K562 (cell line): ENCODE measurements around the gene SLC14A1. TPM values are rescaled to one million over a fixed set of nuclear protein-coding genes. Genes with fewer than 3 reads are reported as not detected.

Experiments used
- ATAC-seq: fragments of 200-7000 bp; cut with Tn5 transposase; 3 replicates; pipeline ENCODE4 v1.9.1; 2020; ENCODE audit warnings: moderate library complexity
- BruUV-seq: library from RNA; stranded (reverse); fragments of 400-500 nt; replicated peaks from 2 replicates; lab custom pipeline; 2021; lab: Mats Ljungman, UMichigan
- CTCF ChIA-PET: fragments of 300-600 bp; formaldehyde crosslinking; extraction: SDS; loops from one replicate; lab custom pipeline; 2021; ENCODE audit warnings: low intra/inter-chr PET ratio; lab: Yijun Ruan, JAX
- POLR2A ChIA-PET: fragments of 300-600, 350-650 bp; sonication (Branson Sonifier 250); formaldehyde crosslinking; extraction: SDS; loops from one replicate; lab custom pipeline; 2021; ENCODE audit warnings: antibody characterized with exemption, inconsistent platforms; lab: Yijun Ruan, JAX
- DNase-seq, 4 experiments: peaks; one replicate each; pipeline versions ENCODE4 v3.0.0 to v3.0.0-alpha.2; 2011 to 2018; ENCODE audit warnings: low spot score in 3 of 4, mixed read lengths in 3 of 4; ENCODE audit errors: extremely low read depth in 1 of 4
- FAIRE-seq: peaks from 2 replicates; lab custom pipeline; 2011; peaks lifted over from hg19 to GRCh38; lab: Jason Lieb, UNC
- H2AFZ ChIP-seq: 2 replicates; pipeline ENCODE4 v1.6.0; 2011; ENCODE audit warnings: low read depth, low read length, control low read depth, inconsistent platforms
- H3K27ac ChIP-seq: fragments of 200-600 bp; 3 replicates; pipeline ENCODE4 v1.8.0; 2011; ENCODE audit warnings: low read depth, mild to moderate bottlenecking, control low read depth, inconsistent platforms, low read length, moderate library complexity, mixed read lengths; ENCODE audit errors: extremely low read depth
- H3K27me3 ChIP-seq, 2 experiments: fragments of 300-600 bp in 1 of 2; 2 replicates in 1 of 2; 3 replicates in 1 of 2; pipeline versions ENCODE4 v1.6.0 to v1.8.0; 2011; ENCODE audit warnings: inconsistent platforms in 2 of 2, low read length in 2 of 2, mild to moderate bottlenecking in 1 of 2, mixed read lengths in 1 of 2, moderate library complexity in 1 of 2; ENCODE audit not compliant: control insufficient read depth in 2 of 2, insufficient read depth in 2 of 2
- H3K36me3 ChIP-seq: fragments of 300-600 bp; 3 replicates; pipeline ENCODE4 v1.8.0; 2011; ENCODE audit warnings: mild to moderate bottlenecking, low read length, inconsistent platforms; ENCODE audit not compliant: control insufficient read depth, insufficient read depth
- H3K4me1 ChIP-seq, 2 experiments: fragments of 200-600 bp in 1 of 2; replicated peaks in 1 of 2; 2 replicates in 1 of 2; 3 replicates in 1 of 2; pipeline versions ENCODE4 v1.5.1 to v1.8.0; 2011; ENCODE audit warnings: inconsistent platforms in 2 of 2, low read length in 2 of 2, mild to moderate bottlenecking in 1 of 2, mixed read lengths in 1 of 2, moderate library complexity in 1 of 2; ENCODE audit not compliant: control insufficient read depth in 2 of 2, insufficient read depth in 2 of 2
- H3K4me2 ChIP-seq: 2 replicates; pipeline ENCODE4 v1.6.1; 2011; ENCODE audit warnings: low read length, control low read depth, inconsistent platforms, mixed read lengths; ENCODE audit not compliant: insufficient read depth
- H3K4me3 ChIP-seq: fragments of 200-600 bp; sonication (generic), shearing (Covaris generic); 2 replicates; pipeline ENCODE4 v1.5.1; 2016; ENCODE audit warnings: control low read depth, inconsistent platforms
- H3K79me2 ChIP-seq: fragments of 200-600 bp; 3 replicates; pipeline ENCODE4 v1.8.0; 2011; ENCODE audit warnings: low read length, inconsistent platforms; ENCODE audit not compliant: control insufficient read depth, insufficient read depth
- H3K9ac ChIP-seq, 2 experiments: 2 replicates each; pipeline versions ENCODE4 v1.6.0 to v1.6.1; 2011; ENCODE audit warnings: low read depth in 2 of 2, low read length in 2 of 2, control low read depth in 1 of 2, inconsistent platforms in 1 of 2, mild to moderate bottlenecking in 1 of 2, mixed read lengths in 1 of 2; ENCODE audit not compliant: insufficient read depth in 1 of 2
- H3K9me1 ChIP-seq: one replicate; pipeline ENCODE4 v1.6.0; 2011; ENCODE audit warnings: inconsistent platforms, mild to moderate bottlenecking, low read length, moderate library complexity; ENCODE audit not compliant: control insufficient read depth, insufficient read depth
- H3K9me3 ChIP-seq: replicated peaks from 2 replicates; pipeline ENCODE4 v1.5.1; 2011; ENCODE audit warnings: low read depth, low read length, inconsistent platforms; ENCODE audit not compliant: control insufficient read depth, insufficient read depth
- H4K20me1 ChIP-seq: replicated peaks from 2 replicates; pipeline ENCODE4 v1.6.1; 2011; ENCODE audit warnings: low read length, inconsistent platforms, mixed read lengths; ENCODE audit not compliant: control insufficient read depth, insufficient read depth
- CEBPG ChIP-seq, 3 experiments: fragments of 200-800 bp in 1 of 3; sonication (Bioruptor generic) in 1 of 3; sonication (generic) in 1 of 3; formaldehyde crosslinking in 1 of 3; IDR thresholded peaks in 2 of 3; conservative IDR thresholded peaks in 1 of 3; 2 replicates each; pipeline versions ENCODE4 v1.6.1 to v1.8.0; 2016 to 2022; ENCODE audit warnings: missing compliant biosample characterization in 2 of 3, missing genetic modification characterization in 2 of 3, mild to moderate bottlenecking in 1 of 3, missing genetic modification reagents in 1 of 3
- HIVEP1 ChIP-seq: fragments of 250-450 bp; sonication (Bioruptor Pico); IDR thresholded peaks from 2 replicates; pipeline ENCODE4 v1.4.0; 2020; ENCODE audit warnings: mild to moderate bottlenecking
- HLTF ChIP-seq: fragments of 450-650 bp; IDR thresholded peaks from 2 replicates; pipeline ENCODE4 v1.6.1; 2016
- MAFG ChIP-seq: fragments of 450-650 bp; conservative IDR thresholded peaks from 2 replicates; pipeline ENCODE4 v1.6.1; 2016; ENCODE audit warnings: missing genetic modification characterization, missing compliant biosample characterization
- RBM17 ChIP-seq: fragments of 200-400 bp; formaldehyde crosslinking; IDR thresholded peaks from 2 replicates; pipeline ENCODE4 v1.6.1; 2017; ENCODE audit warnings: low read depth, mild to moderate bottlenecking, low read length, borderline replicate concordance
- ZBTB49 ChIP-seq: sonication (generic); formaldehyde crosslinking; IDR thresholded peaks from 2 replicates; pipeline ENCODE4 v1.8.0; 2022; ENCODE audit warnings: missing genetic modification reagents, mild to moderate bottlenecking, borderline replicate concordance
- ZNF444 ChIP-seq: fragments of 250-450 bp; sonication (Bioruptor Pico); IDR thresholded peaks from 2 replicates; pipeline ENCODE4 v1.4.0; 2020; ENCODE audit warnings: mild to moderate bottlenecking, moderate library complexity
- ZNF778 ChIP-seq: fragments of 450-650 bp; formaldehyde crosslinking; IDR thresholded peaks from 2 replicates; pipeline ENCODE4 v1.4.0; 2020; ENCODE audit warnings: mild to moderate bottlenecking, moderate library complexity
- ZZZ3 ChIP-seq: fragments of 450-650 bp; IDR thresholded peaks from 2 replicates; pipeline ENCODE4 v1.6.1; 2016; ENCODE audit warnings: antibody characterized with exemption, mild to moderate bottlenecking, moderate library complexity
- WGBS: fragments of 100-300 bp; shearing (Covaris generic); methylation state at CpG from one replicate; pipeline ENCODE4 v1.1.6; 2016; ENCODE audit warnings: low coverage, mixed read lengths; ENCODE audit not compliant: insufficient coverage; ENCODE audit errors: missing lambda C conversion rate; 5-methylcytosine and 5-hydroxymethylcytosine counted together
- in situ Hi-C: fragments of 300-500 bp; cut with MboI; formaldehyde crosslinking; loops from 4 replicates; pipeline ENCODE4 v1.15.0; 2018; ENCODE audit warnings: inconsistent platforms, mixed read lengths
- intact Hi-C: fragments of 100-400 bp; cut with micrococcal nuclease; formaldehyde crosslinking; loops from 2 replicates; pipeline ENCODE4 v1.14.2; 2022
- polyA plus RNA-seq, 8 experiments: library from polyadenylated mRNA; depleted of rRNA in 4 of 8; stranded (reverse) in 5 of 8; unstranded in 3 of 8; fragments of >200 nt; fragmentation: Nextera tagmentation in 2 of 8; fragmentation: Illumina TruSeq in 1 of 8; extraction: Ambion mirVana in 2 of 8; extraction: Trizol in 1 of 8; gene quantifications; 2 replicates each; pipeline versions ENCODE4 v1.2.1 to v1.2.3, GENCODE V29; 2011 to 2014; ENCODE audit warnings: inconsistent platforms in 1 of 8, missing spikeins in 1 of 8
- total RNA-seq, 7 experiments: library from RNA; depleted of rRNA in 6 of 7; stranded (reverse); fragments of >200 nt in 6 of 7; fragmentation: Illumina TruSeq in 2 of 7; extraction: Trizol in 2 of 7; gene quantifications; 2 replicates each; pipeline versions ENCODE4 v1.2.1 to v1.2.3, GENCODE V29; 2011 to 2021; ENCODE audit warnings: low replicate concordance in 1 of 7
- TF ChIP-seq, protein P1 (sequence below): fragments of 450-650 bp; IDR thresholded peaks from 2 replicates; pipeline ENCODE4 v1.6.1; 2018; ENCODE audit warnings: mild to moderate bottlenecking, low read depth; ENCODE audit not compliant: partially characterized antibody

Gene SLC14A1
- total and polyA plus RNA-seq, 9 of the 15 experiments (the other 6 are each of a cell fraction or from before 2014, with no cell fraction given): 0.14 to 0.40 (median 0.20) TPM; not detected in 6

DNA sequence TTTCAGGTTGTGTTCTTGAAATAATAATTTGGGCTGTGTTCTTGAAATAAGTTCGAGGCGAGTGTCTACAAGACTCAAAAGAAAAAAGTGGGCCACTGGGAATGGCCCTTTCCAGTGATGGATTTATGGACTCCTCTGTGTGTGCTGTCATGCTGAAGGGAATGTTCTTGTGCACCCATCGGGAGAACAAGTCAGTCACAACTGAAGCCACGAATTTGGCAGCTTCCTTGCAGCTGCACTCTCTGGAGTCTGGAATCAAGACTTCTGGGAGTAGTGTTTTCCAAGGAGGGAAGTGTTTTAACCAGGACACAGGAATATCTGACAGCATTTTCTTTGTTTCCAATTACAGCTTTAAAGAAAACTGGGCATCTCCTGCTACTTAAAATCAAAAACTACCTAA lies 620 bp downstream of the SLC14A1 start (continued):
- no peak for TF ChIP-seq ZNF444 (CRISPR knock-in tag)

GRCh38 chr18:45725336-45725735 lies 1.4 kb downstream of the SLC14A1 start:
- BruUV-seq: no TSS peak
- Histone ChIP-seq H2AFZ (no peak overlapping the region), H3K27ac (no peak overlapping the region), H3K4me2 (no peak overlapping the region), H3K79me2 (no peaks in the 10 kb centered on the region), H4K20me1 (no peaks in the 10 kb centered on the region), H3K36me3 (no peaks in the 10 kb centered on the region), H3K4me3 (no peak overlapping the region), H3K9me1 (no peaks in the 10 kb centered on the region), H3K27me3 (peaks cover 6 to 10% of the 10 kb centered on the region in 2 experiments; a peak in 4 of 5 replicates), H3K9me3 (no peaks in the 10 kb centered on the region), H3K4me1 (peaks cover 0 to 8% of the 10 kb centered on the region in 2 experiments; a peak in 2 of 5 replicates), H3K9ac (no peak overlapping the region)
- DNase-seq: no peak
- FAIRE-seq: no peak
- POLR2A ChIA-PET: no interaction called here
- 33% methylated on average over 4 of the region's 4 CpGs for WGBS
- ATAC-seq: no peak
- TF ChIP-seq RBM17 (no peak), ZZZ3 (no peak), MAFG (tag) (no peak)
- CTCF ChIA-PET: no interaction called here
- intact Hi-C loops: loop anchor here (10.0 kb wide), 1 partner anchor 109 kb away; no protein-coding TSS in a partner anchor
- in situ Hi-C loops: no loop called here

- FAIRE-seq (no peak), DNase-seq (no peak), ATAC-seq (no peak)
- in situ Hi-C loops (no loop called here), intact Hi-C loops (loop anchor here (10.0 kb wide), 1 partner anchor 108 kb away; no protein-coding TSS in a partner anchor)
- no peaks in the 10 kb centered on the region for H3K9me3 ChIP-seq
- 0% methylated on average over 1 of the region's 3 CpGs for WGBS
- H3K27me3 ChIP-seq: peaks cover 3 to 5% of the 10 kb centered on the region in 2 experiments; a peak in 3 of 5 replicates
- no peaks in the 10 kb centered on the region for H3K36me3 ChIP-seq
- H3K9ac ChIP-seq: no peak overlapping the region
- BruUV-seq: no TSS peak
- H3K4me3 ChIP-seq: no peak overlapping the region
- no peaks in the 10 kb centered on the region for H3K79me2 ChIP-seq
- H3K9me1 ChIP-seq: no peaks in the 10 kb centered on the region
- H2AFZ ChIP-seq: no peak overlapping the region
- no peak overlapping the region for H3K4me2 ChIP-seq
- no peak overlapping the region for H3K27ac ChIP-seq
- CTCF ChIA-PET: interaction anchor here (0.7 kb wide), 1 partner anchor 153 kb away, joined by 3 read pairs; no protein-coding TSS in a partner anchor
- H4K20me1 ChIP-seq: no peaks in the 10 kb centered on the region
- POLR2A ChIA-PET: no interaction called here
- H3K4me1 ChIP-seq: peaks cover 0 to 8% of the 10 kb centered on the region in 2 experiments; a peak in 2 of 5 replicates
- no peak for TF ChIP-seq ZBTB49 (CRISPR knock-in tag)
- TF ChIP-seq ZNF778 (CRISPR knock-in tag): no peak
- no peak for TF ChIP-seq CEBPG (CRISPR knock-in tag; IDR thresholded peaks at IDR 0.05)
- no peak for TF ChIP-seq CEBPG (tag; conservative IDR thresholded peaks at IDR 0.05 in 1 of 2, IDR thresholded peaks at IDR 0.05 in 1 of 2)
- TF ChIP-seq HLTF: no peak
- TF ChIP-seq HIVEP1: no peak
- TF ChIP-seq, protein P1, sequence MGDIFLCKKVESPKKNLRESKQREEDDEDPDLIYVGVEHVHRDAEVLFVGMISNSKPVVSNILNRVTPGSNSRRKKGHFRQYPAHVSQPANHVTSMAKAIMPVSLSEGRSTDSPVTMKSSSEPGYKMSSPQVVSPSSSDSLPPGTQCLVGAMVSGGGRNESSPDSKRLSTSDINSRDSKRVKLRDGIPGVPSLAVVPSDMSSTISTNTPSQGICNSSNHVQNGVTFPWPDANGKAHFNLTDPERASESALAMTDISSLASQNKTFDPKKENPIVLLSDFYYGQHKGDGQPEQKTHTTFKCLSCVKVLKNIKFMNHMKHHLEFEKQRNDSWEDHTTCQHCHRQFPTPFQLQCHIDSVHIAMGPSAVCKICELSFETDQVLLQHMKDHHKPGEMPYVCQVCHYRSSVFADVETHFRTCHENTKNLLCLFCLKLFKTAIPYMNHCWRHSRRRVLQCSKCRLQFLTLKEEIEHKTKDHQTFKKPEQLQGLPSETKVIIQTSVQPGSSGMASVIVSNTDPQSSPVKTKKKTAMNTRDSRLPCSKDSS: no peak
These were observed 2.6 kb downstream of the SLC14A1 start for GRCh38 chr18:45726603-45727002.
